GM20431 (cell line): ENCODE results near the gene CYP4F12.
"Not testable (repeated sequence)": the region's sequence is repeated elsewhere in the genome, so short reads cannot be mapped to it uniquely, and the experiment has no call there.

Source experiments
- in situ Hi-C: fragments of 300-500 bp; cut with MseI, MboI; formaldehyde crosslinking; loops from one replicate; pipeline ENCODE4 v1.15.0; 2020; ENCODE audit warnings: low sequenced_read_pairs; ENCODE audit not compliant: unreplicated experiment

The CYP4F12 gene

GRCh38 chr19:15644066-15644741 is 28.7 kb upstream of the CYP4F12 start:
- in situ Hi-C loops = loop anchor here (25.0 kb wide), 1 partner anchor 543 kb away; the partner anchor contains the start of genes AP1M1 and FAM32A

DNA sequence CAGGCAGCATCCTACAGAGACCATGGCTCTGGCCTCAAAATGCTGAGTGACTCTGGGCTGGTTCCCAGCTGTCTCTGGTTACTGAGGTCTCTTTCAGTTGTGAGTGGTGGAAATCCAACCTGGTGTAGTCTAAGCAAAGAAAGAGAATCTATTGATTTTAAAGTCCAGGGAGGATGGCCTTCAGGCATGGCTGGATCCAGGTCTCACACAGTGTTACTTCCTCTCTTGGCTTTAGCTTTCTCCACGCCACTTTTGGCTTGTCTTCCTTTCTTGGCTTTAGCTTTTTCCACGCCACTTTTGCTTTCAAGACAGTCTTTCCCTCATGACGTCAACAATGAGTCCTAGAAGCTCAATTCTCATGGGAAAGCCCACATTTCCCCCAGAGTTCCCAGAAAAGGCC is 28.1 kb upstream of the CYP4F12 start:
- in situ Hi-C loops = loop anchor here (25.0 kb wide), 1 partner anchor 542 kb away; the partner anchor contains the start of genes AP1M1 and FAM32A

- in situ Hi-C loops = loop anchor here (25.0 kb wide), 1 partner anchor 538 kb away; the partner anchor contains the start of genes AP1M1 and FAM32A
Measured at GRCh38 chr19:15649526-15649925, 23.4 kb upstream of the CYP4F12 start.

- in situ Hi-C loops = not testable (repeated sequence)
Measured at GRCh38 chr19:15650123-15650522, 22.8 kb upstream of the CYP4F12 start.

DNA sequence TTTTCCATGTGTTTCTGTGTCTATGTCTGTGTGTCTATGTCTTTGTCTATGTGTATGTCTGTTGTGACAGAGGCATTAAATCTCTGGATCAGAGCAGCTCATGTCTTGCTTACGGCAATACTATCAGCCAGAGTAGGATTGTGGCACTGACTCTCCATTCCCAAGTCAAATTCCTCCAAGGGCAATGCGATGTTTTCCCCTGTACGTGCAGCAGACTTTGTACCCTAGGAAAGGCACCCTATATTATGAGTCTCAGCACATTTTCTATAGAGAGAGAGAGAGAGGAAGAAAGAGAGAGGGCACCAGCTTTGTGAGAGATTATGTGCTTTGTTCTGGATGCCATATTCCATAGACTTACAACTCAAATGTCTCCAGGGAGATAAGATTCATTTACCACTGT is 21.1 kb upstream of the CYP4F12 start:
- in situ Hi-C loops = no loop called here

DNA sequence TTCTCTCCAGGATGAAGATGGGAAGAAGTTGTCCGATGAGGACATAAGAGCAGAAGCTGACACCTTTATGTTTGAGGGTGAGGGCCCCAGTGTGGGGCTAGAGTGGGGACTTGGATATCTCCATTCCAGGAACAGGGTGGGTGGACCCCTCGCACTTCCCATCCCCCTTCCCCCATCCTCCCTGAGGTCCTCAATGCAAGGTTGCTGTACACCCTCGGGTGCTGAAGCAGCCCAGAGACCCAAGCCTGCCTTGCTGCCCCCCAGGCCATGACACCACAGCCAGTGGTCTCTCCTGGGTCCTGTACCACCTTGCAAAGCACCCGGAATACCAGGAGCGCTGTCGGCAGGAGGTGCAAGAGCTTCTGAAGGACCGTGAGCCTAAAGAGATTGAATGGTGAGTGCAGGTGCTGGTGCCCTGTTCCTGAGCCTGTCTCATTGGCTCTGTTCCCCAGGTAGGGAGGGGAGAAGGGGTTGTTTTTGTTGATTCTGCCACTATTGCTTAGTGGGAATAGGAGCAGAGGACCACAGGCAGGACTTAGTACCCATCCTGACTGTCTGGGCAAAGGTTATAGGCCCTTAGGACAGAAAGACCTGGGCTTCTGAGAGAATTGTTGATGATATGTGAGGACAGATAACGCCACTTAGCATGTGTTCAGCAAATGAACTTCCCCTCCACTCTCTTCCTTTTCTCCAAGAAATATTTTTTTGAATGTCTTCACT is 20.2 kb upstream of the CYP4F12 start:
- in situ Hi-C loops = no loop called here

DNA sequence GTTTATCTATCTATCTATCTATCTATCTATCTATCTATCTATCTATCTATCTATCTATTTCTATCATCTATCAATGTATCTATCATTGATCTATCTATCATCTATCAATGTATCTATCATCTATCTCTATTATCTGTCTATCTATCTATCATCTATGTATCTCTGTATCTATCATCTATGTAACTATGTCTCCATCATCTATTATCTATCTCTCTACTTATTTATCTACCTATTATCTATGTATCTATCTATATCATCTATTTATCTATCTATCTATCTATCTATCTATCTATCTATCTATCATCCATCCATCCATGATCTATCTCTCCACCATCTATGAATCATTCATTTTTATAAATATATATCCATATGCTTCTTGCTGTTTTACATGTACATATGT is 16.4 kb upstream of the CYP4F12 start:
- in situ Hi-C loops = no loop called here

- in situ Hi-C loops = no loop called here
Measured at GRCh38 chr19:15663247-15663646, 9.6 kb upstream of the CYP4F12 start.

DNA sequence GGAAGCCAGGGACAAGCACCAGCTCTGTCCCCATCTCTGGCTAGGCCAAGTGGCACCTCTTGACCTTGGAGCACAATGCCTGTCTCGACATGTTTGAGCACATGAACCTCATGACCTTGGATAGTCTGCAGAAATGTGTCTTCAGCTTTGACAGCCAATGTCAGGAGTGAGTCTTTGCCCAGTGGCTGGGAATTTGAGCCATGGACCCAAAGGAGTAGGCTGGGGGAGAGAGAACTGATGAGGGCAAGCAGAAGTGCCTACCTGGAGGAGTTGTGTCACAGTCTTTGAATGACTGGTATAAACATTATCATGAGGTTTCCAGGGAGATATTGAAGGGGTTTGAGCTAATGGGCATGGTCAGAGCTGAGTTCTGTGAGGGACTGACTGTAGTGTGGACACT is 6.7 kb upstream of the CYP4F12 start:
- in situ Hi-C loops = no loop called here

- in situ Hi-C loops = no loop called here
Measured at GRCh38 chr19:15666883-15667282, 6.0 kb upstream of the CYP4F12 start.

GRCh38 chr19:15669440-15669839 is 3.4 kb upstream of the CYP4F12 start:
- in situ Hi-C loops = no loop called here

DNA sequence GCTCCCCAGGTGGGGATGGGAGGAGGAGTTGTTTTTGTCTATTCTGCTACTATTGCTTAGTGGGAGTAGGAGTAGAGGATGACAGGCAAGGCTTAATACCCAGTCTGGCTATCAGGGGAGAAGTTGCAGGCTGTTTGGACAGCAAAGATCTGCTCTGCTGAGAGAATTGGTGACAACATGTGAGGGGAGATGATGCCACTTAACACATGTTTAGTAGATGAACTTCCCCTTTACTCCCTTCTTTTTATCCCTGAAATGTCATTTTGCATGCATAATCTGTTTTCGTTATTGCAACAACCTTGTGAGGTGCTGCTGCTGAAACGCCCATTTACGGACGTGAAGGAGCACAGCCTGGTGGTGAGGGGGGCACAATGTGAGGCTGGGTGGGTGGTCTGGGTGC is 3.0 kb upstream of the CYP4F12 start:
- in situ Hi-C loops = no loop called here

DNA sequence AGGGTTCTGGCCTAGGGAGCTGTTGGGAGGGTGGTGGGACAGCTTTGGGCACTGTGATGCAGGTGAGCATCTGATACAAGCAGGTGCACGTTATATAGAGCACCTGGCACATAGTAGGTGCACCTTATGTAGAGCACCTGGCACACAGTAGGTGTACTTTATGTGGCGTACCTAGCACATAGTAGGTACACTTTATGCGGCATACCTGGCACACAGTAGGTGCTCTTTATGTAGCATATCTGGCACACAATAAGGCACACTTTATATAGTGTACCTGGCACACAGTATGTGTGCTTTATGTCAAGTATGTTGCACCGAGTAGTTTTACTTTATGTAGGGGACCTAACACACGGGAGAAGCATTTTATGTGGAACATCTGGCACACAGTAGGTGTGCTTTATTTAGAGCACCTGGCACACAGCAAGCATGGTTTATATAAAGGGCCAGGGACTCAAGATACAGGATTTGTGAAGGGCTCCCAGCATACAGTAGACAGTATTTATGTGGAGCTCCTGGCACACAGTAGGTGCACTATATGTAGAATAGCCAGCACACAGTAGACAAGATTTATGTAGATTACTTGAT is 1.6 kb upstream of the CYP4F12 start:
- in situ Hi-C loops = no loop called here

DNA sequence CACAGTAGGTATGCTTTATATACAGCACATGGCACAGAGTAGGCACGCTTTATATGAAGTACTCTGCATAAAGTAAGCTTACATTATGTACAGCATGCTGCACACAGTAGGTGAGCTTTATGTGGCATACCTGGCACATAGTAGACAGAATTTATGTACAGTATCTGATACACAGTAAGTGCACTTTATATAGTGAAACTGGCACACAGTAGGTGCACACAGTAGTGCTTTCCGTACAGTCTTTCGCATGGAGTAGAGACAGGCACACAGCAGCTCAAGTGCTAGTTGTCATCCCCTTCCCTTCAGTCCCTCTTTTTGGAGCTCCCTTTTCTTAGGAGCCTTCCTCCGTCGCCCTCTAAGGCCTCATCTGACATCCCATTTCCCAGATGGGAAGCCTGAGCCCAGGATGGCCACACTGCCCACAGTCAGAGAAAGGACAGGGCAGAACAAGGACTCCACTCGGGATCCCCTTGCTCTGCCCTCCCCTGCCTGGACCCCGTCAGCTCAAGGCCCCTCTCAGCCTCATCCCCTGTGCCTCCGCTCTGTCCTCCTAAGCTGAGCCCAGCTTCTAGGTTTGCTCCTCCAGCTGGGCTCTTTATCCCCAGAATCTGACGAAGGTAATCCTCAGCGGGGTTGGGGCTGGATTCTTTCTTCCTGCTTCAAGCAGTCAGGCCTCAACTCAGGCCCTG is 852 bp upstream of the CYP4F12 start:
- in situ Hi-C loops = no loop called here

GRCh38 chr19:15673176-15673654 is 328 bp downstream of the CYP4F12 start:
- in situ Hi-C loops = no loop called here

DNA sequence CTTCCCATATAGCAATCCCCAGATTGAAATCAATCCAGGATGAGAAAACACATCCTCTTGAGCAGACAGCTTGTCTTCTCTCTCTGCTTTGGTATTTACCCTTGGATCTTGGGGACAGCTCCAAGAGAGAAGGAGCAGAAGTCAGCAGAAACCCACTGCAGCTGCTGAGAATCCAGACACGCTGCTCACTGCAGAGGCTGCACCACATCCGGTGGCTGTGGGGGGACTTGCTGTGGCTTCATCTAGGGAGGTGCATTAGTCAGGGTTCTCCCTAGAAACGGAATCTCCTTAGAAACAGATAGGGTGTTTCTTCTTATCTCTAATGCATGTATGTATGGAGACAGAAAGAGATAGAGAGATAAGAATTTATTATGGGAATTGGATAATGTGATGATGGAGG is 2.7 kb downstream of the CYP4F12 start:
- in situ Hi-C loops = loop anchor here (5.0 kb wide), 1 partner anchor 102 kb away; no protein-coding TSS in a partner anchor

DNA sequence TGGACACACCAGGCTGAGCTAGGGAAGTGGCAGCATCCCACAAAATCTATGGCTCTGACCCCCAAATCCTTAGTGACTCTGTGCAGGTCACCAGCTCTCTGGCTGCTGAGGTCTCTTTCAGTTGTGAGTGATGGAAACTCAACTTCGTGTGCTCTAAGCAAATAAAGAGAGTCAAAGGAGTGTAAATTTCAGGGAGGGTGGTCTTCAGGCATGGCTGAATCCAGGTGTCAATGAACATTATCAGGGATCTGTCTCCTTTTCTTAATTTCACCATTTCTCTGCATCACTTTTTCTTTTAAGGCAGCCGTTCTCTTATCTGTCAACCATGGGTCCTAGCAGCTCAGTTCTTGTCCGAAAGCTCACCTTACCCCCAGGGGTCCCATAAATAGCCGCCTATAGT is 6.2 kb downstream of the CYP4F12 start:
- in situ Hi-C loops = loop anchor here (5.0 kb wide), 1 partner anchor 98 kb away; no protein-coding TSS in a partner anchor

GRCh38 chr19:15679865-15680264 is 7.0 kb downstream of the CYP4F12 start:
- in situ Hi-C loops = loop anchor here (5.0 kb wide), 1 partner anchor 97 kb away; no protein-coding TSS in a partner anchor

DNA sequence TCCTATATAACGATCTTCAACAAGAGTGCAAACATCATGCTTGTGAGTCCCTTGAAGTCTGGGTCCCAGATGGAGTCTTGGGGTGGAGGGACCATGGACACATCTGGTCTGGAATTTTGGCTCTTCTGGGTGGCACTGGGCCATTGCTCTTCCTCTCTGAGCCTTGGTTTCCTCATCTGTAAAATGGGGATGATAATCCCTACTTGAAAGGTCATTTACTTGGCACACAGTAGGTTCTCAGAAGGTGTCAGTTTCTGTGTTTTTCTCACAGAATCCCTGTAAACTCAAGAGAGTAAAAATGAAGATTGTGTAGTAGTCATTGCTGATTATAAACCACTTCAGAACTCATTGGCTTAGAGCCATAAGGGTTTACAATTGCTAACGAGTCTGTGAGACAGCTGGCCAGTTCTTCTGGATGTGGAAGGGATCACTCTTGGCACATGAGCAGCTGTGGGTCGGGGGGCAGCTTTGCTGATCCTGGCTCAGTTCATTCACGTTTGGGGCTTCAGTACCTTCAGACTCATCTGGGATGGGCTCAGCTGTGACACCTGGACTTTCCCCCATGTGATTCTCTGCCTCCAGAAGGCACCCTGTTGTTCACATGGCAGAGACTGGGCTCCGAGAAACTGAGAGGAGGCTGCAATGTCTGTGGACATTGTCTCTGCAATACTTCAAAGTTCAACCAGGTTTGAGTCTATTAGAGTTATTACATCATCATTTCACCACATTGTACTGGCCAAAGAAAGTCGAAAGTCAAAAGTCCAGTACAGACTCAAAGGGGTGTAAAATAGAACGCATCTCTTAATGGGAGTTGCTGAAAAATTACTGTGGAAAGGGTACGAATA is 7.8 kb downstream of the CYP4F12 start:
- in situ Hi-C loops = no loop called here
